BJ (cell line): ENCODE measurements around the gene DET1. TPM values are rescaled to one million over a fixed set of nuclear protein-coding genes. Genes with fewer than 3 reads are reported as not detected.
A peak's percentile ranks its signal among the peaks of the same experiment; 100 is the strongest.
"Not testable (repeated sequence)": the region's sequence is repeated elsewhere in the genome, so short reads cannot be mapped to it uniquely, and the experiment has no call there.

ENCODE experiments used
- CTCF ChIA-PET: fragments of 350-600 bp; formaldehyde crosslinking; extraction: SDS; loops from one replicate; lab custom pipeline; 2021; ENCODE audit warnings: antibody characterized with exemption, inconsistent platforms; lab: Yijun Ruan, JAX
- POLR2A ChIA-PET: fragments of 300-600 bp; sonication (Branson Sonifier 250); formaldehyde crosslinking; extraction: SDS; loops from one replicate; lab custom pipeline; 2021; ENCODE audit warnings: antibody characterized with exemption; lab: Charles Lee
- DNase-seq: peaks from one replicate; pipeline ENCODE4 v3.0.0-alpha.2; 2011; ENCODE audit warnings: low read depth
- H3K27me3 ChIP-seq: 2 replicates; pipeline ENCODE4 v1.6.0; 2011; ENCODE audit warnings: low read length; ENCODE audit not compliant: control insufficient read depth, insufficient read depth
- H3K36me3 ChIP-seq: 2 replicates; pipeline ENCODE4 v1.5.1; 2011; ENCODE audit warnings: low read length; ENCODE audit not compliant: control insufficient read depth, insufficient read depth
- H3K4me3 ChIP-seq: 2 replicates; pipeline ENCODE4 v1.5.1; 2011; ENCODE audit warnings: low read depth, mild to moderate bottlenecking, control low read depth, low read length
- polyA plus RNA-seq: library from polyadenylated mRNA; depleted of rRNA; stranded (reverse); fragments of >200 nt; gene quantifications from 2 replicates; pipeline ENCODE4 v1.2.3, GENCODE V29; 2011
- TF ChIP-seq, protein P1 (sequence below): IDR thresholded peaks from 2 replicates; pipeline ENCODE4 v1.5.1; 2011; ENCODE audit warnings: low read depth, mild to moderate bottlenecking, control low read depth, inconsistent platforms, low read length, moderate library complexity; ENCODE audit not compliant: insufficient read depth

The DET1 gene
- polyA plus RNA-seq, 1 experiment: 11.0 TPM

DNA sequence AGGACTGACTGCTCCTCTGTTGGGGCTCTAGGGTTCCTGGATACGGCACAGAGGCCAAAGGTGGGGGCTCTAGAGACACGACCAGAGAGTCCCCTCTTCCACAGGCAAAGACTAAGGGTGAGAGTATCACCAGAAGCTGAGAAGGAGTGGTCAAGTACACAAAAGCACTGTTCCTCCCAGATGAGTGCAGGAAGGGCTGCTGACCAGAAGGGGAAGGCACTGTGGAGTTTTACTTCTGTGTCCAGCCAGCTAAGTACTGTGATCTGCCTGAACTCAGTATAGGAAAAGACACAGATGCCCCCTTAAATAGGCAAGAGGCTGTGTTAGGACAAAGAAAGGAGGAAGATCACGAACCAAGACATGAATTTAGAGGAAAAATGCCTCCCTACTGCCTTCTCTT is 67.3 kb downstream of the DET1 start:
- TF ChIP-seq, protein P1, sequence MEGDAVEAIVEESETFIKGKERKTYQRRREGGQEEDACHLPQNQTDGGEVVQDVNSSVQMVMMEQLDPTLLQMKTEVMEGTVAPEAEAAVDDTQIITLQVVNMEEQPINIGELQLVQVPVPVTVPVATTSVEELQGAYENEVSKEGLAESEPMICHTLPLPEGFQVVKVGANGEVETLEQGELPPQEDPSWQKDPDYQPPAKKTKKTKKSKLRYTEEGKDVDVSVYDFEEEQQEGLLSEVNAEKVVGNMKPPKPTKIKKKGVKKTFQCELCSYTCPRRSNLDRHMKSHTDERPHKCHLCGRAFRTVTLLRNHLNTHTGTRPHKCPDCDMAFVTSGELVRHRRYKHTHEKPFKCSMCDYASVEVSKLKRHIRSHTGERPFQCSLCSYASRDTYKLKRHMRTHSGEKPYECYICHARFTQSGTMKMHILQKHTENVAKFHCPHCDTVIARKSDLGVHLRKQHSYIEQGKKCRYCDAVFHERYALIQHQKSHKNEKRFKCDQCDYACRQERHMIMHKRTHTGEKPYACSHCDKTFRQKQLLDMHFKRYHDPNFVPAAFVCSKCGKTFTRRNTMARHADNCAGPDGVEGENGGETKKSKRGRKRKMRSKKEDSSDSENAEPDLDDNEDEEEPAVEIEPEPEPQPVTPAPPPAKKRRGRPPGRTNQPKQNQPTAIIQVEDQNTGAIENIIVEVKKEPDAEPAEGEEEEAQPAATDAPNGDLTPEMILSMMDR: no peak
- POLR2A ChIA-PET: no interaction called here
- Histone ChIP-seq H3K27me3 (no peaks in the 10 kb centered on the region), H3K36me3 (peaks cover 6% of the 10 kb centered on the region), H3K4me3 (no peak overlapping the region)
- DNase-seq: no peak
- CTCF ChIA-PET: no interaction called here

DNA sequence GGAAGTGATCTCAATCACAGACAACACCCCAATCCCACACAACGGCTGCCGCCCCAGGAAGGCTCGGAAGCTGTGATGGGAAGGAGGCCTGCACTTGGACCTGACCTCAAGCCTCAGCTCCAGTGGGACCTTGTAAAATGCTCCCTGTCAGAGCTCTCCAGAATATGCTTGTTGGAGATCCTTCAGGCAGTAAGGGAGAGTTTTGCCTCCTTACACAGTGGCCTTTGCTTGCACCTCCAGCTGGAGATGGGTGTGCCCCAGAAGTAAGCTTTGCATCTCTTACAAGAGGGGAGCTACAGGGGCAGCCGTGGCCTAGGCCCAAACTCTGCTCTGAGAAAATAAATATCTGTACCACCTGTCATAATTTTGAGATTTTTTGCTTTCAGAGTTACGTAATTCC is 68.6 kb downstream of the DET1 start:
- TF ChIP-seq, protein P1: no peak
- peaks cover 9% of the 10 kb centered on the region for H3K36me3 ChIP-seq
- DNase-seq: no peak
- CTCF ChIA-PET: interaction anchor here (1.0 to 2.1 kb wide), 2 partner anchors 137 to 420 kb away, joined by 3 to 11 read pairs; no protein-coding TSS in a partner anchor
- no peak overlapping the region for H3K4me3 ChIP-seq
- H3K27me3 ChIP-seq: no peaks in the 10 kb centered on the region
- POLR2A ChIA-PET: no interaction called here

DNA sequence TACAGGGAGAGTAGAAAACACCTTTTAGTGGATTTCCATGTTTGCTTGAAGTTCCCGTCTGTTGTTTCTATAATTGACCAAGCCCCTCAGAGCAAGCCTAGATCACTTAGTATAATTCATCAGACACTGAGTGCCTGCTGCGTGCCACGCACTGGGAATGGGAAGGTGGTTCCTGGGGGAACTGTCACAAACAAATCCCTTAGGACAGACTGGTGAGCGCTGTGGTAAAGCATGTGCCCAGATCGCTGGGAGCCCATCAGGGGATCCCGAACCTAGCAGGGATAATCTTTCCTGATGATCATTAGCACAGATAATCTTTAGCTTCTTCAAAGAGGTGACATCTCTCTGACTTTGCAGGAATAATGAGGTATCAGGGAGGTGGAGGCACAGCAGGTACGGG is 69.4 kb downstream of the DET1 start:
- DNase-seq: no peak
- Histone ChIP-seq H3K36me3 (peaks cover 9% of the 10 kb centered on the region), H3K27me3 (no peaks in the 10 kb centered on the region), H3K4me3 (no peak overlapping the region)
- ChIA-PET POLR2A (no interaction called here), CTCF (interaction anchor here (0.7 to 2.1 kb wide), 6 partner anchors 10 to 323 kb away, joined by 3 to 11 read pairs (median 3); partner anchors contain the start of genes MRPL46 and MRPS11)
- TF ChIP-seq, protein P1: no peak

DNA sequence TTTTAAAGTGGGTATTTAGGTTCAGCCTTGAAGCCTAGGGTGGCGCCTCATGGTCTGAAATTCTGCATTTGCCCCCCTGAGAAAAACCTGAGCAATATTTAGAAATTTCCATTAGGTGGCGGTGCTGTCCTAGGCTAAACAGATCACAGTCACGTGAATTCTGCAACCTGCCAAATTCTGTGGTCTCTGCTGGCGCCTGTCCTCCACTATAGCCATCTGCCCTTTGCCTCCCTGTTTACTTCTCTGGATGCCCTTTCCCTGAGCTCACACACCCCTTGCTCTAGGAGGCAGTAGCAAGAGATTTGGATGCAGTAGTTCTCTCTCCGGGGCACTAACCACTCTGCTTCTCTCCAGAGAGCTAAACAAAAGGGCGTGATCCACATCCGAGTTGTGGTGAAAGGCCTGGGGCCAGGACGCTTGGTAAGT is 69.8 kb downstream of the DET1 start:
- TF ChIP-seq, protein P1: peak; percentile 62
- POLR2A ChIA-PET: no interaction called here
- H3K27me3 ChIP-seq: no peaks in the 10 kb centered on the region
- peaks cover 9% of the 10 kb centered on the region for H3K36me3 ChIP-seq
- DNase-seq: no peak
- H3K4me3 ChIP-seq: no peak overlapping the region
- CTCF ChIA-PET: interaction anchor here (0.7 to 2.1 kb wide), 6 partner anchors 9 to 324 kb away, joined by 3 to 11 read pairs (median 3); partner anchors contain the start of genes MRPL46 and MRPS11

GRCh38 chr15:88473661-88474293 is 72.7 kb downstream of the DET1 start:
- POLR2A ChIA-PET, DNase-seq, H3K36me3 ChIP-seq, H3K27me3 ChIP-seq, H3K4me3 ChIP-seq: not testable (repeated sequence)
- CTCF ChIA-PET: interaction anchor here (1.6 kb wide), 1 partner anchor 142 kb away, joined by 3 read pairs; no protein-coding TSS in a partner anchor
